ENCODE measurements around the gene PLA2G15.

Gene PLA2G15

DNA sequence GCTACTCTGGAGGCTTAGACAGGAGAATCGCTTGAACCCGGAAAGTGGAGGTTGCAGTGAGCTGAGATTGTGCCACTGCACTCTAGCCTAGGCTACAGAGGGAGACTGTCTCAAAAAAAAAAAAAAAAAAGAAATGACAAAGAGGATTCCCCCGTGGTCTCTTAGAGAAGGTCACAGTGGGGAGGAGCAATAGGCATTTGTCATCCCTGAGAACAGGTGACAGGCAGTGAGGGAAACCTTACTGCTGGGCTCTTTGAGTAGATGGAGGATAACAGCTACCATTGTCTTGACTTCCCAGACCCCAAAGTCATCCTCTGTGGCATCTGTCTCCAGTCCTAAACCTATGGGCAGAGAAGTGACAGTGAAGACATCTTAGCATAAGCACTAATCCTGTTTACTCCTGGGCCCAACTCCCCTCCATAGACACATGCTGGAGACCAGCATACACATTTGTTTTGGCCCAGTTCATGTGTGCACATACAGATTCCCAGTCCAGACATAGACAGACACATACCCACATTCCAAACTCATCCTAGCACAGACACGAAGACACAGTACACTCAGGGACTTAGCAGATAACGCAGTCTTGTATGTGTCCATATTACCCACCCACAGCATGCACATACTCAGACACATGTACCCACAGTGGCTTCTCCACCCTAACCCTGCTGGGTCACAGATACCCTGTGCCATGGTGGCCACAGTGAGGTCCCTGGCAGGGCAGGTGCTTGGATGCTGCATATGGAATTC lies 11.9 kb upstream of the PLA2G15 start:
- no peak for DNase-seq (ENCODE audit: low read depth in 2 of 2)

DNA sequence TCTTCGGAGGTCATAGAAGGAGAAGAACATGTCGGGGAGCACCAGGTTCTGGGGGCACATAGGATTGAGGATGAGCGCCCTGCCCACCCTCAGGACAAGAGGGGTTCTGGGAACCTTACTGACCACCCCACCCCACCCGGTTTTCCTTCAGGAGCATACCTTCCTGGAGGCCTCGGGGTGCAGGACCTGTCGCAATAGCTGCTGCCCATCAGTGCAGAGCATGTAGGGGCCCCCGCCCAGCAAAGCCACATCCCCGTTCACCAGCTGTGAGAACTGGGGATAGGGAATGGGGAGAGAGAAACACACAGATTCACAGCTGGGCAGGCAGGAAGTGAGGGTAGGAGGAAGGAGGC lies 11.4 kb upstream of the PLA2G15 start:
- no peak for DNase-seq (ENCODE audit: low read depth in 2 of 2)

DNA sequence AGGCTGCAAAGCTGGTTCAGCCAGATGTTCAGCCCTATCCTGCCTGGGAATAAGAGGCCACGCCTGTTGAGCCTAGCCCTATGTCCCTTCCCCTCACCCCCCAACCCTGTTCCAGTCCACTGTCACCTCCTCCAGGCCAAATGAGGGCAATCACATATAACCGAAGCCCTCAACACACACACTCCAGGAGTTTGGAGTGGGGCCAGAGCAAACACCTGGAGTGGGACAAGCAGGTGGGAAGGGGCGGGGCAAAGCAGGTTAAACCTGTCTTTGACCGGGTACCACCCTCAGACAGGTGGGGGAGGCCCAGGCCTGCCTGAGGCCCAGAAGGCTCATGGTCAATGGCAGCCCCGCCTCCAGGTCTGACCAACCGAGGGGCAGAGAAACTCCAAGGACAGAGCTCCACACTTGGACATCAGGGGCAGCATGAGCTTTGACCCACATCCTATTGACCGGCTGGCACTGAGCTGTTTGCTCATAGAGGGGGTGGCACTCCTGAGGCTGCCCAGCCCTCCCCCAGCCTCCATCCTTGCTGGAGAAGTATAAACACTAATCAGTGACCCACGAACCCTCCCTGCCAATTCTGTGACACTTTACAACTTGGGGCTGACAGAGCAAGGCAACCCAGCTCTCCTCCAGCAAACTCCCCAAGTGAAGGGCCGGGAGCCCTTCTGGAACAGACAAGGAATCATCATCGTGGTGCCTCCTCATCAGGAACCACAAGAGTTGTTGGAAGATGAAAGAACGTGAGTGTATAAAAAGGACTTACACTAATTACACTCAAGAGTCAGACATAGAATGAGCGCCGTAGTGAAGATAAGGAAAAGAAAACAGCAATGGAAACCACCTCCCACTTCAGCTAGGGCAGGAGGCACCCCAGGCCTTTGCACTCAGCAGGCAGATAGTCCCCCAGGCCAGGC lies 10.7 kb upstream of the PLA2G15 start:
- DNase-seq (ENCODE audit: low read depth in 2 of 2): no peak

DNA sequence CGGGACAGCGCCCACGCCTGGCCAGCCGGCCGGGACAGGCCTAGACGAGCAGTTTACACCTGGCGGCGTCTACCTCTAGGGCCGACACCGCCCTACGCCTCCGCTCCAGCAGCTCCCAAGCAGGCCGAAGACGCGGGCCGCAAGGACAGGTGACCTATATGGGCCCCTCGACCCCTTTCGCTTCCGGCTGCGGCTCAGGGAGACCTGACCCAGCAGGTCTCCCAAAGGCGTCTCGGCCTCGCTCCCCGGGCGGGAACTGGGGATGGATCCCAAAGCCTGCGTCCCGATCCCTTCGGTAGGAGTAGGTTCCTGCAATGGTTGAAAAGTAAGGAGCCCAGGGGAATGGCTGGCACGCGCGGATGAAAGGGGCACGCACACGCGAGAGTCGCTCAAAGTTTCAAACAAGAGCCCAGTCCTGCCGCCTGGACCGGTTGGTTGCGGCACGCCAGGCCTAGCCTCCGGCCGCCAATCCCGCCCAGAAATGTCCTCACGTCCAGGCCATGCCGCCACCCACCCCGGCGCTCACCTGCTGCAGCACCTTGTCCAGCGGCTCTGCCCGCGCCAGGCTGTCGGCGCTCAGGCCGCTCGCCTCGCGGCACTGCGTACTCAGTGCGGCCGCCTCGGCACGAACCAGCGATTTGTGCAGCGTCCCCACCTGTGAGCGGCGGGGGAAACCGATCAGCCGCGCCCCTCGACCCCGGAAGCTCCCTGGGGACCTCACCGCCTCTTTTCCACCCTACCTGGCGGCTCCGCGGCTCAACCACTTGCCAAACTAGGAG lies 9.9 kb upstream of the PLA2G15 start:
- DNase-seq (ENCODE audit: low read depth in 2 of 2): no peak

DNA sequence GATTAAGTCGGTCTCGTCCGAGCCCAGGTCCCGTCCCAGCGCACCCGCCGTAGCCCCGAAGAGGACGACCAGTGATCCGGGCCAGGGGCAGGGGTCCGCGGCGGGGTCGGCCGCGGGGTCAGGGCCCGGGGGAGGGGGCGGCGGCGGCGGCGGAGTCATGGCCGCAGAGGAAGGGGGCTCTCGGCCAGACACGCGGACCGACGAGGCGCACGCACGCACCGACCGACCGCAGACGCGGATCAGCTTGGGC lies 9.4 kb upstream of the PLA2G15 start, which contains the start of gene ESRP2:
ESRP2 (minus strand) TSS at position 241 of the 250 bp plus-strand sequence; CDS start at position 159, 82 bp downstream.
- no peak for DNase-seq (ENCODE audit: low read depth in 2 of 2)

- peak in 1 of 2 donors; percentile 30 for DNase-seq (ENCODE audit: low read depth in 2 of 2)
Measured at GRCh38 chr16:68236137-68236825, 8.9 kb upstream of the PLA2G15 start.

DNA sequence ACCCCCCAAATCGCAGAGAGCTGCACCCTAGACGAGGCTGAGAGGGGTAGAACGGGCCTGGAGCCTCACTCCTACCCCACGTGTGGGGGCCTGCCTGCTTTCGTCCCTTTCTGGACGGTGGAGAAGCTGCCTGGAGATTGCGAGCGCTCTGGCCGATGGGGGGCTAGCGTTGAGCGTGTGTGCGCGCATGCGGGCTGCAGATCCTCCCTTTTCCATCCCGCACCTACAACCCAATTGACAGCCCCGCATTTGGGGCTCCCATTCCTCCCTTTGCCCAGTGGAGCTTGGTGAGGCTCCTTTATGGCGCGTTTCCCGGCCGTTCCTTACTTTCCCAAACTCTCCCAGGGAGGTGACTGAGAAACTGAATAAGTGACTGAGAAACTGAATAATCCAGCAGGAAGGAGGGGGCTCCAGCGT lies 8.3 kb upstream of the PLA2G15 start:
- DNase-seq (ENCODE audit: low read depth in 2 of 2): no peak

DNA sequence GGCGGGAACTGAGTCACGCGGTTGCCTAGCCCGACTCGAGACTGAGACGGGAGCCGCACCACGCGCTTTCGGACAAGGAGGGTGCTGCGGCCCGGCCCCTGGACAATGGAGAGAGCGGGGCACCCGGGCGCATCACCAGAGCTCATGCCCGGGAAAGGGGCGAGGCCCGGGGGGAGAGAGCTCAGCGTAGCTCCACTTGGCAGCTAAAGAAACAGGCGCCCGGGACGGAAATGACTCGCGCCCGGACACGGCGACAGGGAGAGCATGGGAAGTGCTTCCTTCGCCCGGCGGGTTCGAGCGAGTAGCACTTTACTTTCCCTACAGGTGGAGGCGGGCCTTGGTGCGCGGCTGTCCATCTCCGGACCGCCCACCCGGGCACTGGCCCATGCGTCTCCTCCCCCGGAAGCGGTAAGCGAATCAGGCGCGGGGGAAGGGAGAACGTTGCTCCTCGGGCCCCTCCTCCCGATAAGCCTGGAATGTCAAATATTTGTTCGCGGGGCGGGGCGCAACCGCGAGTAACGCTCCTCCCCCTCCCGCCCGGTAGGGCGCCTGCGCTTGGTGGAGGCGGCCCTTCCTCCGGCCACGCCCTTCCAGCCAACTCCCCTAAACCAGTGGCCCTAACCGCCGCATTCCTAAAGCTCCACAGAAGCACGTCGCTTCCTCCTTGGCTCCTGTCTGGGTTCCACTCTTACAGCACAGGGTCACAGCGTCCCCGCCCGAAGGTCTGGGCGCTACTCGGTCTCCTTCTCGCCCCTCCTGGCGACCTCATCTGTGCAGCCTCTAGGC lies 7.7 kb upstream of the PLA2G15 start:
- peak; percentile 83 to 87 for DNase-seq (ENCODE audit: low read depth in 2 of 2)

DNA sequence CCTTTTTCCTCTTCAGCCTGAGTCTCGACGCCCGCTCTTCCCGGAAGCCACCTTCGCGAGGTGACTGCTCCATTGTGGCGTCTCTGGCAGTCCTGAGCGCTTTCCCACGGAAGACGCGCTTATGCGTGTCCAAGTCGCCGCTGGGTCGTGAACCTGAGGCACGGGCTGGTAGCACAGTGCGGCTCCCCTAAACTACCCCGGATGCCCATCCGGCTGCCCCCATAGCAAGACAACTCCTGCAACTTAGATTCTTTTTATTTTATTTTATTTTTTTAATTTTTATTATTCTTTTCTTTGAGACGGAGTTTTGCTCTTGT lies 7.2 kb upstream of the PLA2G15 start:
- peak in 1 of 2 donors; percentile 31 for DNase-seq (ENCODE audit: low read depth in 2 of 2)

DNA sequence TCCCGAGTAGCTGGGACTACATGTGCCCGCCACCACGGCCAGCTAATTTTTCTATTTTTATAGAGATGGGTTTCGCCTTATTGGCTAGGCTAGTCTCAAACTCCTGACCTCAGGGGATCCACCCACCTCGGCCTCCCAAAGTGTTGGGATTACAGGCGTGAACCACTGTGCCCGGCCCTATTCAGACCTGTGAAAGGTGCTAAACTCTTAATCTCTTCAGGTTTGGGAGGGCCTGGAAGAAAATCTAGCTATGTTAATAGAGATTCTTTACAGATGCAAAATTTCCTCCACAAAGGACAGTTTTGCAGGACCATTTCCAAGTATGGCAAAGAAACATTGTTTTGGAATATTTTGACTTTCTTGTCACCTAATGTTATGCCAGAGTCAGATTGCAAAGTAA lies 3.1 kb upstream of the PLA2G15 start:
- no peak for DNase-seq (ENCODE audit: low read depth in 2 of 2)

DNA sequence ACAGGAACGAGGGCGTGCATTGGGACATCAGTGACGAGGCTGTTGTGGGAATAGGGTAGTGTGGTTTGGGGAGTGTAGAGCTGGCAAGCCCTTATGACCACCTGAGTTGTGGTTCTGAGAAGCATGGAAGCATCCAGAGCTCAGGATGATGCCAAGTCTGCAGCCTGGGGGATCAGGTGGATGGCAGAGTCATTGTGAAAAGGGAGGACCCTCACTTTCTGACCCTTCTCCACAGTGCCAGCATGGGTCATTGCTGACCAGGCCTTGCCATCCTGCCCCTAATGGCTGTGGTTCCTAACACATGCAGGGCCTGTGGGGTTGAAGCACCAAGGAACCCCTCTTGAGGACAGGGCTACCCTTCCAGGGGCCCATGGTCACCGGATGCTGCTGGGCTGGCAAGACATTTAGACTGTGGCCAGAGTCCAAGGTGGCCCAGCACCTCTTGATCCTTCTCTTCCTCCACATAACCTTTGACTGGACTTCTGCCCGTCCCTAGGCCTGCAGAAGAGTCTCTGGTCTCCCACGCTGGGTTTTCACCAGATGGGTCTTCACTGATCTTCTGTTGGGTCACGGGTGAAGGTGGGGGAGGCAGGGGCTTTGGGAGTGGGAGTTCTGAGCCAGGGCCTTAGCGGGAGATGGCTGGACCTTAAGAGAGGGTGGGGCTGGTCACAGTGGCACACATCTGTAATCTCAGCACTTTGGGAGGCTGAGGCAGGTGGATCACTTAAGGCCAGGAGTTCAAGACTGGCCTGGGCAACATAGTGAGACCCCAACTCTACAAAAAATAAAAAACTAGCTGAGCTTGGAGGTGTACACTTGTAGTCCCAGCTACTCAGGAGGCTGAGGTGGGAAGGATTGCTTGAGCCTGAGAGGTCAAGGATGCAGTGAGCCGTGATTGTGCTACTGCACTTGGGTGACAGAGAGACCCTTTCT lies 2.0 kb upstream of the PLA2G15 start:
- no peak for DNase-seq (ENCODE audit: low read depth in 2 of 2)

DNA sequence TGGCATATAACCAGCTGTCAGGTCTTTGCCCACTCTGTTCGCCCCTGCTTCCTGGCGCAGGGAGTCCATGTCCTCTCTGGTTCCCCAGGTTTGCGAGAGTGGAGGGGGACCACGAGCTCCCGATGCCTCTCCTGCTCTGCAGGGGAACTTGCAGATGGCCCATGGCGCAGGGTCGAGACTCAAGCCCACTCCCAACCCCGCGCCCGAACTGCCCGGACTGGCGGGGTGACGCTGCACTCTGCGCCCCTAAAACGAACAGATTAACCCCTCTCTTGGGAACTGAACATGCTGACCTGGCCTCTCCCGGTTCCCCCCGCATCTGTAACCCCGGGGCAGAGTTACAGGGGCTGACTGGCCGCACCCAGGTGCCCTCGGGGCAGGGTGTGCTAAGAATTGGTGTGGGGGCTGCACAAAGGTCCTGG lies 681 bp upstream of the PLA2G15 start:
- no peak for DNase-seq (ENCODE audit: low read depth in 2 of 2)

- no peak for DNase-seq (ENCODE audit: low read depth in 2 of 2)
Measured at GRCh38 chr16:68246121-68246520, 948 bp downstream of the PLA2G15 start.

DNA sequence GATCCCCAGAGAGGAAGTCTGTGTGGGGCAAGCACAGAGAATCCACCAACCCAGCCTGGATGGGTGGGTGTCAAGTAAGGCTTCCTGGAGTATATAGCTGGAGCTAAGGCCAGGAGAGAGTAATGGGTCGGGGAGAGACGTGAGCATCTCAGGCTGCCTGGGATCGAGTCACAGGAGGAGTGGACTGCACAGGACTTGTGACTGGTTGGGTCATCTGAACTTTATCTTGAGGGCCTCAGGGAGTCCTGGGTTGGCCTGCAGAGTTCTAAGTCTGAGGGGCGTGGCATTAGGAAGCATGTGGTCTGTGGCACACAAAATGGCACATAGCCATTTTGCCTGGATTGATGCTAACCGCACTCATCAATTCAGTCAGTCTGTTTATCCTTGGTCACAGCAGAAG lies 1.5 kb downstream of the PLA2G15 start:
- no peak for DNase-seq (ENCODE audit: low read depth in 2 of 2)

- no peak for DNase-seq (ENCODE audit: low read depth in 2 of 2)
Measured at GRCh38 chr16:68247400-68247799, 2.2 kb downstream of the PLA2G15 start.

GRCh38 chr16:68247932-68248331 lies 2.8 kb downstream of the PLA2G15 start:
- DNase-seq (ENCODE audit: low read depth in 2 of 2): no peak

GRCh38 chr16:68249371-68249770 lies 4.2 kb downstream of the PLA2G15 start:
- DNase-seq (ENCODE audit: low read depth in 2 of 2): no peak

DNA sequence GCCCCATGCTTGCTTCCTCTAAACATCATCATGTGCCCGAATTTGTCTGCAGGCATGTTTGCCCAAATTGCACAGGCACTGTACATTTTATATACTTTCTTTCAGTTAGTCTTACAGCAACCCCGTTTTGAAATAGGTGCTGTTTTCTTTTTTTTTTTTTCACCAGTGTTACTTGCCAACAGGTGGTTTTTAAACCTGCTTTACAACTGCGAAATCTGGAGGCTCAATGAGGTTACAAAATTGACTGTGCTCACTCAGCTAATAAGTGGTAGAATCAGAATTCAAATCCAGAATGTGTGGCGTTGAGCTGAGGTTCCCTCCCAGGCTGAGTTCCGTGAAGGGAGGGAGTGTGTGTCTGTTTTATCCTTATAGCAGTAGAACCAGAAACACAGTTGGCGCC lies 5.8 kb downstream of the PLA2G15 start:
- no peak for DNase-seq (ENCODE audit: low read depth in 2 of 2)

DNA sequence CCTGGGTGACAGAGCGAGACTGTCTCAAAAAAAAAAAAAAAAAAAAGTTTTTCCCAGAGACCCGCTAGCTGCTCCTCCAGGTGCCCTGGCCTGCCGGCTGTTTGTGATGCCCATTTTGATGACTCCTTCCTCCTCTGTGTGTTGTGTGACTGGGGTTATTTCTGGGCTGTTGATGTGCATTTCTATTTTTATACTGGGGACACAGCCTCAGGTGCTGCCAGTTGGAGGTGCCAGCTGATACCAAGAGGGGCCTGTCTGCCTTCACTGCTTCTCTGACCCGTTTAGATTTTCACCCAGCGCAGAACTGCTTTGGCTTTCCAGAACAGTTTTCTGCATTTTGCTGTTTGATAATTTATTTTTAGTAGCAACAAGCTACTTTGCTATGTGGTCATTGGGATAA lies 6.7 kb downstream of the PLA2G15 start:
- DNase-seq (ENCODE audit: low read depth in 2 of 2): no peak

- no peak for DNase-seq (ENCODE audit: low read depth in 2 of 2)
Measured at GRCh38 chr16:68252383-68252782, 7.2 kb downstream of the PLA2G15 start.
